NCI-H1436 treated with DMSO at 0.1 percent for 48 hours (cell line): ENCODE data around the gene STX17.

ENCODE experiments used
- DNase-seq: peaks from one replicate; lab custom pipeline; 2025; lab: John Stamatoyannopoulos, UW

The STX17 gene

DNA sequence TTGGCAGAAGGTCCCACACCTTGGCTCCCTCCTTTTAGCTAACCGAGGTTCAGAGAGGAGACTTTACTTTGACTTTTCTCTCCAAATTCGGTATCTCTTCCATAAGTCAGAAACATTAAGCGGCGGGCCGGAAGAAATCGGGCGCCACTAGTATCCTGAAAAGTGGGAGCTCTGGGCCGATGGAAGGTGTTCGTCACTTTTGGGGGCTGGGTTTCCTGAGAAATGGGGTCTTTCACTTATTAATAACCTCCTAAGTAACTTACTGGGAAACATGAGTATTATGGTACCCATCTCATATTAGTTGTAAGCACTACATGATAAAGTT, 716 bp downstream of the STX17 start:
- DNase-seq = no peak

DNA sequence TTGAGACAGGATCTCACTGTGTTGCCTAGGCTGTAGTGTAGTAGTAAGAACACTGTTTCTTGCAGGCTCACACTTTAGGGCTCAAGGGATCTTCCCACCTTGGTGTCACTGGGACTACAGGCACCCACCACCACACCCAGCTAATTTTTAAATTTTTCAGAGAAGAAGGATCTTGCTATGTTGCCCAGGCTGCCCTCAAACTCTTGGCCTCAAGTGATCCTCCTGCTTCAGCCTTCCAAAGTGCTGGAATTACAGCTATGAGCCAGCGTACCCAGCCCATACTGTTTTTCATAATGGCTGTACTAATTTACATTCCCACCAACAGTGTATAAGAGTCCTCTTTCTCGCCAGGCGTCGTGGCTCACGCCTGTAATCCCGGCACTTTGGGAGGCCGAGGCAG, 5.1 kb downstream of the STX17 start:
- DNase-seq = no peak

DNA sequence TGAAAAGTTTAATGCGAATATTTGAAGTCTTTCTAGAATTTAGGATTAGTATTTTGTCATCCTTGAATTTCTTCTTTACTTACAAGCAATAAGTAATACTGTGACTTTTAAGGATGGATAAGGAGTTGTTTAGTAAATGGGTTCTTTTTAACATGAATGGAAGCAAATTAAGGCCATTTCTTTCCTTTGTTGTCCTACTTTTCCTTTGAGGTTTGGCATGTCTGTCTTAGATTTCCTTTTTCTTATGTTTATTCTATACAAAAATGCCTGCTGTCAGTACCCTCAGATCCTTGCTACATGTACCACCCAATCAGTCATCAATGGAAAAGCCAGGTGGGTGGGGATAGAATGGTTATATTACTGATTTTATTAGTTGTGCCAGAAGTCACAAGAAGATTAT, 10.2 kb downstream of the STX17 start:
- DNase-seq = no peak

DNA sequence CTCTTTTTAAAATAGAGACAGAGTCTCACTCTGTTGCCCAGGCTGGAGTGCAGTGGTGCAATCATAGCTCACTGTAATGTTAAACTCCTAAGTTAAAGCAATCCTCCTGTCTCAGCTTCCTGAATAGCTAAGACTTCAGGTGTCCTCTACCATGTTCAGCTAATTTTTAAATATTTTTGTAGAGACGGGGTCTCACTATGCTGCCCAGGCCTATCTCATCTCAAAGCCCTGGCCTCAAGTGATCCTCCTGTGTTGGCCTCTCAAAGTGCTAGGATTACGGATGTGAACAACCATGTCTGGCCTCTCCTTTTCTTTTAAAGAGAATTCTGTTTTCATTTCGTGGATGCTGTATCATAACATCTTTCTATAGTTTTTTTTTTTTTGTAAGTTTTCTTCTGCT, 11.7 kb downstream of the STX17 start:
- no peak for DNase-seq

DNA sequence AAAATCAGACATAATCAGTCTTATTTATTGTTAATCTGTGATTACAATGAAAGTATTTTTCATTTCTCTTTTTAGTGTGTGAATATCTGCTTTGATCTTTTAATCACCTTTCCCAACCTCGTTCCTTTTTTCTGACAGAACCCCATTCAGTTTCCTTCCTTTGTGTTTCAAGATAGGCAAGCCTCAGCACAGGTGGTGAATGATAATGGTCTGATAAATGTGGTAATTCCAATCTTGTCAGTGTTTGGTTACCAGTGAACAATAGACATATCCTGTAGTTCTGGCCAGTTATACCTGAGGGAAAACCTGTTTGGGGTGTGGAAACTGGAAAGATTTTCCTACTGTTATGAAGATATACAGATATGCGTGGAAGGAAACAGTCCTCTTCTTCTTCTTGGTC, 13.5 kb downstream of the STX17 start:
- DNase-seq = no peak

DNA sequence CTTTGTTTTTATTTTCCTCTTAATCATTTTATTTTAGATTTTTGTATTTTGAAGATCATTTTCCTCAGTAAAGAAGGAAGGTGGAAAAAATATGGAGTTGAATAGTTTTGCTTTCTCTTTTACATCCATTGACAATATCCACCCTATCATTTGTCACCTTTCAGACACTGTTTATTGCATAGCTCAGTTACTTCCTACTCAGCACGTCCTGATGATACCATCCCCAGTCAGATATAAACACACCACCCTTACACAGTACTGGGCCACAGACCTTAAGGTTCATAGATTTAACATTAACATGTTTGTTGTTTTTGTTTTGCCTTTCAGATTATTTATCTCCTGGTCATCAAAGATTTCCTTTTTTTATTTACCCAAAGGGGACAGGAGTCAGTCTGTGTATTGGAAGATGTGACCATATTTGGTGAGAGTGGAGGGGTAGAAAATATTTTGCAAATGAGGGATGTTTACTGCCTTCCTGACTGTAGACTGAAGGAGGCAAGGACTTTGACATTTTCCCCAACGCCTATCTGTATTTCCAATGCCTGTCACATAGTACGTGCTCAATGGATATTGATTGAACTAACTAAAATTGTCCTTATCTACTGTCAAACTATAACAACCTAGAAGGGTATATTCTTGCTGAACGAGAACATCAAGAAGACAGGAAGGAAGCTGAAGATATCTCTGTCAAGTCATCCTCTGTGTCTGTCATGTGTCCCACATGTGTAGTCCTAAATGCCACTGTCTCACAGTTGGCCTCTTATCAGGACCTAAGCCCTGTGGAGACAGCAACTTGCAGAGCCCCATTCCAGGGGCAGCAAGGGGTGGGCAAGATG, 15.6 kb downstream of the STX17 start:
- DNase-seq = no peak

DNA sequence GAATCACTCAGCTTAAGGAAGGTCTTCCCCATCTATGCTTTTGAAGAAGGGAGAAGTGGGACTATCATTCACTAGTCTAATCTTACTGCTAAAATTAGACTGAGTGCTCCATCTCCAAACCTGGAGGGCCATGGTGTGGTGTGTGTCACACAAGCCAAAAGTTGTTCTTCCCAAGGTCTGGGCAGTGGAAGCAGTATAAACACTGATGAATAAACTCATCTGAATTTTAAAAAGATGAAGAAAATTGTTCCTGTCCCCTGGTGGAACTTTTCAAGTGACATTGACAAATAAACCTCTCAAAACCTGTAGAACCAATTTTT, 16.2 kb downstream of the STX17 start:
- no peak for DNase-seq

DNA sequence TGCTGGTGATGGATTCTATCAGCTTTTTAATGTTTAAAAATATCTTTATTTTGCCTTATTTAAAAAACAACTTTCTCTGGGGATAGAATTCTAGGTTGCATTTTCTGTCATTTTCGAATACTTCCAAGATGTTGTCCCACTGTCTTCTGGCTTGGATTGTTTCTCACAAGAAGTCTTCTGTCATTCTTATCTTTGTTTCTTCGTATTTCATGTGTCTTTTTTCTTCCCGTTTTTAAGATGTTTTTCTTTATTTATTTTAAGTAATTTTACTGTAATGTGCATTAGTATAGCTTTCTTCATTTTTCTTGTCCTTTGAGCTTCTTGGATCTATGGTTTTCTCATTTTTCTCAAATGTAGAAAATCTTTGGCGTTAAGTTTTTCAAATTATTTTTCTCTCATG, 19.1 kb downstream of the STX17 start:
- no peak for DNase-seq

DNA sequence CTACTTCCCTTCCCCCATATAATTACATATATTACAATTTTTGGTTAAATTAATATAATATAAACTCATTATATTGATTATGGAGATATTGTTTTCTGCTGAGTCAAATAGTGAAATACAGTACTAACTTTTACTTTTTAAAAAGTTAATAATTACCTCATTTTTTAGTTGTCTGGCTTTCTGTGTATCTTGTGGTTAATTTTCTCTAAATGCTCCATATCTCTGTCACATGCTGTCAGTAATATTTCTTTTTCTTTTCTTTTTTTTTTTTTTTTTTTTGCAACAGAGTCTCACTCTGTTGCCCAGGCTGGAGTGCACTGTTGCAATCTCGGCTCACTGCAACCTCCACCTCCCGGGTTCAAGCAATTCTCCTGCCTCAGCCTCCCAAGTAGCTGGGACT, 23.2 kb downstream of the STX17 start:
- no peak for DNase-seq

DNA sequence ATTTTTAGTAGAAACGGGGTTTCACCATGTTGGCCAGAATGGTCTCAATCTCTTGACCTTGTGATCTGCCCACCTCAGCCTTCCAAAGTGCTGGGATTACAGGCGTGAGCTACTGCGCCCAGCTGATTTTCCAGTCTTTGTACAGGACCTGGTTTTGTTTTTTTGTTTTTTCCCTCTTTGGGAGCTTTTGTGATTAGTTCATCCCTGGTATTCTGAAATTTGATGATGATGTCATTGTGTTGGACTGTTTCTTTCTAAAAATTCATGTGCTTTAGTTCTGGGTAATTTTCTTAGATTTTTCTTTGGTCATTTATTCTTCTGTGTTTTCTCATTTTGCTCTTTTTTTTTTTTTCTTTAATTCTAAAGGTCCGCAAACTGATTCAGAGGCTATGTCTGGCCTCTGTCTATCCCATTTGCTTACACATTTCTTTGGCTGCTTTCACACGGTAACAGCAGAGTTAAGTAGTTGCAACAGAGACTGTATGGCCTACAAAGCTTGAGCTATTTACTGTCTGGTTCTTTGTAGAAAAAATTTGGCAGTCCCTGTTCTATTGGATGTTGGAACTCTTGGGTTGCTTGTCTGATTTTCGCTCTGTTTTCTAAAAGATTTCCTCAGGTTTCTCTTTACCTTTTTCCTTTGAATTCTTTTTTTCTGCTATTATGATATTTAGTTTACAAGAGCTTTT, 24.8 kb downstream of the STX17 start:
- DNase-seq = no peak

DNA sequence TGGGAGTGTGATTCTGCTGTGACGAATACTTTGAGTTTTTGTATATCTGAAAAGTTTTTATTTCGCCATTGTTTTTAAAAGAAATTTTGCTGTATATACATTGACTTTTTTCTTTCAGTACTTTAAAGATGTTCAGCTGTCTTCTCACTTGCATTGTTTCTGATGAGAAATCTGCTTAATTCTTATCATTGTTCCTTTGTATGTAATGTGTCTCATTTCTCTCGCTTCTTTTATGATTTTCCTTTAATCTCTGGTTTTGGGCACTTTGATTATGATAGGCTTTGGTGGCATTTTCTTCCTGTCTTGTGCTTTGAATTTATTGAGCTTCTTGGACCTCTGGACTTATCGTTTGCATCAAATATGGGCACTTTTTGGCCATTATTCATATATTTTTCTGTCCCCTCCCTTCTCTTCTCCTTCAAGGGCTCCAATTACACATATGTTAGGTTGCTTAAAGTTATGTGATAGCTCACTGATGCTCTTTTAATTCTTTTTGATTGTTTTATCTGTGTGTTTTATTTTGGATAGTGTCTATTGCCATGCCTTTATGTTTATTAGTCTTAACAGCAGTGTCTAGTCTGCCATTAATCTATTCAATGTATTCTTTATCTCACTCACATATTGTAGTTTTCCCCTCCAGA, 30.6 kb downstream of the STX17 start:
- no peak for DNase-seq

DNA sequence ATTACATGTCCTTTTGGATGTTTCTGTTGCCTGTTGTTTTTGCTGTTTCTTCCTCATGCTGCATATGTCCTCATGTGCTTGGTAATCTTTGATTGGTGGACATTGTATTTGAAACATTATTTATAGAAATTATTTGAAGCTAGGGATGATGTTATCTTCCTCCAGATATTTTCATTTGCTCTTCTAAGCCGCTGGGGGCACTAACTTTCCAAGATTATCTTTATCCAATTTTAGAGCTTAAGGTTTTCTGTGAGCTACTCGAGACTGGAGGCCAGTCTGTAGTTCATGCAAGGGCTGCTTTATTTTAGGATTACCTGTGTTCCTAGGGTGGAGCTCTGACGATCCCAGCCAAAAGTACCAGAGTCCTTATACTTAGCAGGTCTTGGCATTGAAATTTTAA, 40.9 kb downstream of the STX17 start:
- no peak for DNase-seq

DNA sequence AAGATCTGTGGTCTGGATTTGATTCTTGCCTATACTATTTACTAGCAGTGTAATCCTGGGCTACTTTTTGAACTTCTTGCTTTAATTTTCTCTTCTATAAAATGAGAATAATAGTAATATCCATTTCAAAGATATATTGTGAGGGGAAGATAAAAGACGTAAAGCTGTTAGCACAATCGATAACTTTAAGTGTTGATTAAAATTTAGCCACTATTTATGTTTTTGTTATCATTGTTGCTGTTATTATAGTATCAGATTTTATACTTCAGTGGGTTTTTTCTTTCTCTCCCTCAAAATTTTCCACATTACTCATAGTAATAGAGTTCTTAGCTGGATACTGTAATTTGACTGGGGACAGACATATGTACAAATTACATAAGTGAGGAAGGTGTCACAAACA, 42.0 kb downstream of the STX17 start:
- no peak for DNase-seq

DNA sequence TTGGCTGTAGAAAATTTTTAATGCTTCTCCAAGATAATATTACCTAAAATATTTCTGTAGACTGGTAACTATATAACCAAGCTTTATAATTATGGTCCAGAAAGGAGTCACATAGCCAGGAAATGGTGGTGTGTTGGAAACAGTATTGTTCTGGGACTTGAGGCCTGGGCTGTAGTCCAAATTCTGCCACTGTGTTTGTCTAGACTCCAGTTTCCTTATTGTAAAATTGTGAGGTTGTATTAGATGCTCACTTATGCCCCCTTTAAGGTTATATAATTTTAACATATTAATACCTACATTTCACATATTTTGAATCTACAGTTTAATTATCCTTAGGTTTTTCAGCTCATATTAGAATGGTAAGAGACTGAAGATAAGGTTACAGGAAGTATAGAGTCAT, 42.4 kb downstream of the STX17 start:
- no peak for DNase-seq

DNA sequence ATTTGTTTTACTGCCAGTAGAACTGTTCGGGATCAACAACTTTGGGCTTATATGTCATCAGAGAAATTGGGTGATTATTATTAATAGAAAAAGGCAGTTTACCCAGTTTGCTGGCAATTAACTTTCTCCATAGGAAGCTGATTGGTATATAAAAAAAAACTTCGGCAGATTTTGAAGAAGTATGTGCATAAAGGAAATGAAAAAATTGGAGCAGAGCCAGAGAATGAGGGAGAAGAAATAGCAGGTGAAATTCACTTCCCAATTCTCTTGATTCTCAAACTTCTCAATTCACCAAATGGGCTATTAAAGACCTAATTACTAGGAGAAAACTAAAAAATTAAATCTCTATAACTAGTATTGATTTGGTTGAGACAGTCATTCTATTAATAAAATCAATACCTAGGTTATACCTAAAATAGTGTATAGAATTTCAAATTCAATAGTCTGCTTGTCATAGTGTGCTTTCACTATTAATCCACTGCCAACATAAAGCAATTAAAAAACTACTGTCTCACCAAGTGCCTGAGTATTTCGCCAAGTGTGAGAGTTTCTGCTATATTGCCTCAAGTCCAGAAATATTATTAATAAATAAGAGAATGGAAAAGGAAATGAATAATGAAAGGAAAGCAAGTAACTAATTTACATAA, 47.5 kb downstream of the STX17 start:
- no peak for DNase-seq

DNA sequence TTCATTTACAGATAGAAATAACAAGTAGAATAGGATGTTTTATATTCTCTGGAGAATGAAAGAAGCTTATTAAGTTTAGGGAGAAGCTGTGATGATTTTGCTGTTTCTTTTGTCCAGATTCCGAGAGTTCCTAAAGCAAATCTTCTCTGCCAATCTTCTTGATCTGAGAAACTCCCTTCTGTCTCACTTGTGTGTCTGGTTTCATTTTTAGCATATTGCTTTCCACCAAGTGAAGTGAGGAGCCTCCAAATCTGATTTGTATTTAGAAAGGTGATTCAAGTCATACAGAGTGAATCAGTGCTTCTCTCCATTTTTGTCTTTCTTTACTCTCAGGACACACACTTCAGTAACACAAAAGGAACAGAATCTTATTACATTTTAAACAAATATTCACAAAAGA, 48.4 kb downstream of the STX17 start:
- DNase-seq = no peak

DNA sequence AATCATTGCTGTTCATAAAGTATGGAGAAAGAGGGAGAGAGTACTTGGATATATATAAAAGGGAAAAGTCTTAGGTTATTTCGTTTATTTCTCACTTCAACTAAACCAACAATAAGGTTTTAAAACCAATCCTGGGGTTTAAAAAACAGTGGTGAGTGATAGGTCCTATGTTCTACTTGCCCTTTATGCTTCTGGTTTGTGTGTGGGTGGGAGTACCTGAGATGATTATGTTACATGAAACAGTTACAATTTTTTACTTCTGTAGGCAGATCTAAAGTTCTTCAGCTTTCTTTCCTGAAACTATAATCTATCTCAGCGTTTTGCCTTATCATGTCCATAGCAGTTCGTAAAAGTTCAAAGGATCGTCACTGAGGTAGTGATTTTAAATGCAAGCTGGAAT, 49.2 kb downstream of the STX17 start:
- DNase-seq = no peak

DNA sequence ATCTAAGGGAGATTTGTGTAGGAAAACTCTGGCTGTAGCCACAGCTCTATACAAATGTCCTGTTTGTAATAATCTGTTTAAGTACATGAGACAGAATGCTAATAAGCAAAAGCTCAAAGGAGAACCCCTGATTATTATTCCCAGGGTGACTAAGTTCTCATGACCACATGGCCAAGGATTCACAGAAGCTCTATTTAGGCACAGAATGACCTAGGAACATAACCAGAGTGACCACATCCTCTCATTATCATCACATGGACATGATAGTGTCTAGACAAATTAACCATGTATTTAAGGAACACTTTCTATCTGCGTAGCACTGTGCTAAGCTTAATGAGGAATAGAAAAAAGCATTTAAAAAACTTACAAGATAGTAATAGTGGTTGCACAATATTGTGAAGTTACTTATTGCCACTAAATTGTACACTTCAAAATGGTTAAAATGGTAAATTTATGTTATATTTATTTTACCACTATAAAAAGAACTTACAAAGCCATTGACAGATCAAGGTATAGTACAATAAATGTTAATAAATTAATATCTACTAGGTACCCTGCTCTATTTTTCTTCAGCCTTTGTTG, 56.3 kb downstream of the STX17 start:
- DNase-seq = no peak

DNA sequence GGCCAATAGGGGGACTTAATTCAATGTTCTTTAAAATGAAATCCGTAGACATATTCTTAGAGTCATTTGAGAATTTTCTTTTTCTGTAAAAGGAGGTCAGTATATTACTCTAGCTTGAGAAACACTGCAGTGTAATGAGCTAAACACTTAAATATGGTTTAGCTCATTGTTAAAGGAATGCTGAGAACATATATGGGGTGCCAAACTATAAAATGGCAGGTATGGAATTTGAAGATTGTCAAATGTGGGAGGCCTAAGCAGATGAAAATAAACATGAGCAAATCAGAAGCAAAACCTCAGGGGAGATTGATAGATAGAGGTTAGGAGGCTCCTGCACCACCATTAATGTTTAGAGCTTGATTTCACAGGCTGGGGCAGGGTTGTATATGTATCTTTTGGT, 57.9 kb downstream of the STX17 start:
- DNase-seq = no peak

DNA sequence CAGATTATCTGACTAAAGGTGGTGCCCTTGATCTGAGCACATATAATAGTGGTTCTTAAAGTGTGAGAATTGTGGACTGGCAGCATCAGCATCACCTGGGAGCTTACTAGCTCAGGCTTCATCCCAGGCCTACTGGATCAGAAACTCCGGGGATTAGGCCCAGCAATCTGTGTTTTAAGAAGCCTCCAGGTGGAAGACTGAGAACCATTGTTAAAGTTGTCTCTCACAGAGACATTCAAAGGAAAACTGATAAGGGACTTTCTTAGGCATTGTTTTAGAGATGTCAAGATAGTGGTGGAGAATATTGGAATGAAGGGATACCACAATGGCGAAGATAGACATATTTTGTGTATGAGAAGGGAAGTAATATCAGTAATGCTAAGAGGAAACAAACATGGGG, 59.5 kb downstream of the STX17 start:
- no peak for DNase-seq

DNA sequence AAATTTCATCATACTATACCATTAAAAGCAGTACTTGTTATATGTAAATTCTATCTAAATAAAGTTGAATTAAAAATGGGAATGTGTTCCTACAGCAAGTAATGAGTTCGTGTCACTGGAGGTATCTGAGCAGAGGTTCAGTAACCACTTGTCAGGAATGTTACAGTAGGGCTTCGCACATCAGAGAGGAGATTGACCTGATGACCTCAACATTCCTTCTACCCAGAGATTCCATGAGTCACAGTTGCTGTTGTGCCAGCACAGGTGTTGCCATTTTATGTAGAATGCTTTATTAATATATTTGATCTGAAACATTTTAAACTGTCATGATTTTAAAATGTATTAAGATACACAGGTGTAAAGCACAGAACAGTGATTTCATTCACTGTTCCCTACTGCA, 60.3 kb downstream of the STX17 start:
- DNase-seq = no peak

DNA sequence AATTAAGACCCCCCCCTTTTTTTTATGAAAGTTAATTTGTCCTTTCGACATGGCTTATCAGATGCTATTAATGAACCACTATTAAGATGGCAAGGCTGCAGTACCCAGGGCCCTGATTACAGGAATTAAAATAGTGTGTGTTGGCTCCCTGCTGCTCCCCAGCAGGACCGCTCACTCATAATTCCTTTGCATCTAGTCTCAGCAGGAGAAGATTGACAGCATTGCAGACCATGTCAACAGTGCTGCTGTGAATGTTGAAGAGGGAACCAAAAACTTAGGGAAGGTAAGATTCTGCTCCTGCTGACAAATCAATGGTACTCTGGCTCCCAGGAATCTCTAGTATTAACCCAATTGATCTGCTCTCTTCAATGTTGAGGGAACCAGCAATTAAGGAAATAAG, 61.0 kb downstream of the STX17 start:
- DNase-seq = no peak

DNA sequence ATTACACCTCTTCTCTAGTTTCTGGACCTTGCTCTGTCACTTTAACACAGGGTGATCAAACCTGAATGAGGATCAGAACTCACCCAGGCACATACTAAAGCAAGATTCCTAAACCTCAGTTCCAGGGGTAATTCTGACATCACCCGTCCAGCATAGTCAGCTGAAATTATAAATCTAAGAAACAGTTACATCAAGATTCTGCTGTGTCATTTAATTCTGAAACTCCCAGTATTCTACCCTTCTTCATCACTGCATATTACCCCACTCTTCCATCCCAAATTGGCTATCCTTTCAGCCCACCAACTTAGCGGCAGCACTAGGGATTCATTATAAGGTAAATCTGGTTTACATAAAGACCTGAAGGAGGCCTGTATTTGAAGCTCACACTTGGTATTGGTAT, 64.0 kb downstream of the STX17 start:
- no peak for DNase-seq
